Measurements from ENCODE around the gene SLC25A31.

The SLC25A31 gene

GRCh38 chr4:127730142-127730913 lies at the start of gene SLC25A31:
Gene SLC25A31, plus strand, starts transcription at chr4:127730400. Its CDS starts 146 bp downstream, at chr4:127730546.
- no peak for DNase-seq (ENCODE audit: low read depth in 2 of 2)

GRCh38 chr4:127685292-127685691 lies 44.9 kb upstream of the SLC25A31 start:
- DNase-seq (ENCODE audit: low read depth in 2 of 2), result no peak

GRCh38 chr4:127686658-127687057 lies 43.5 kb upstream of the SLC25A31 start:
- DNase-seq (ENCODE audit: low read depth in 2 of 2), result no peak

- no peak for DNase-seq (ENCODE audit: low read depth in 2 of 2)
These were observed 42.6 kb upstream of the SLC25A31 start for GRCh38 chr4:127687580-127687979.

- DNase-seq (ENCODE audit: low read depth in 2 of 2), result no peak
These were observed 31.4 kb upstream of the SLC25A31 start for GRCh38 chr4:127698789-127699200.

- DNase-seq (ENCODE audit: low read depth in 2 of 2), result no peak
These were observed 21.2 kb upstream of the SLC25A31 start for GRCh38 chr4:127708985-127709384.

- DNase-seq (ENCODE audit: low read depth in 2 of 2), result no peak
These were observed 20.7 kb upstream of the SLC25A31 start for GRCh38 chr4:127709456-127709855.

- DNase-seq (ENCODE audit: low read depth in 2 of 2), result no peak
These were observed 1.2 kb downstream of the SLC25A31 start for GRCh38 chr4:127731406-127731805.

- no peak for DNase-seq (ENCODE audit: low read depth in 2 of 2)
These were observed 2.6 kb downstream of the SLC25A31 start for GRCh38 chr4:127732623-127733328.

- no peak for DNase-seq (ENCODE audit: low read depth in 2 of 2)
These were observed 4.8 kb downstream of the SLC25A31 start for GRCh38 chr4:127734976-127735375.

- DNase-seq (ENCODE audit: low read depth in 2 of 2), result no peak
These were observed 7.1 kb downstream of the SLC25A31 start for GRCh38 chr4:127737295-127737694.

GRCh38 chr4:127741247-127741646 lies 11.0 kb downstream of the SLC25A31 start:
- no peak for DNase-seq (ENCODE audit: low read depth in 2 of 2)

GRCh38 chr4:127747883-127748282 lies 17.7 kb downstream of the SLC25A31 start:
- DNase-seq (ENCODE audit: low read depth in 2 of 2), result no peak

GRCh38 chr4:127748957-127749356 lies 18.8 kb downstream of the SLC25A31 start:
- DNase-seq (ENCODE audit: low read depth in 2 of 2), result no peak

GRCh38 chr4:127756906-127757305 lies 26.7 kb downstream of the SLC25A31 start:
- no peak for DNase-seq (ENCODE audit: low read depth in 2 of 2)

GRCh38 chr4:127759228-127759820 lies 29.1 kb downstream of the SLC25A31 start:
- DNase-seq (ENCODE audit: low read depth in 2 of 2), result no peak

- no peak for DNase-seq (ENCODE audit: low read depth in 2 of 2)
These were observed 29.7 kb downstream of the SLC25A31 start for GRCh38 chr4:127759893-127760292.

- no peak for DNase-seq (ENCODE audit: low read depth in 2 of 2)
These were observed 41.5 kb downstream of the SLC25A31 start for GRCh38 chr4:127771535-127772275.

- DNase-seq (ENCODE audit: low read depth in 2 of 2), result no peak
These were observed 42.8 kb downstream of the SLC25A31 start for GRCh38 chr4:127772769-127773671.

GRCh38 chr4:127775843-127776242 lies 45.6 kb downstream of the SLC25A31 start:
- DNase-seq (ENCODE audit: low read depth in 2 of 2), result no peak

- DNase-seq (ENCODE audit: low read depth in 2 of 2), result no peak
These were observed 46.4 kb downstream of the SLC25A31 start for GRCh38 chr4:127776620-127777019.

Data from stimulated activated CD8-positive, alpha-beta memory T cell treated with anti-CD3 and anti-CD28 coated beads, Interleukin-15, amount 100 ng/mL, for 48 hours (primary cell).